ENCODE measurements around the gene EIF4E2.

DNA sequence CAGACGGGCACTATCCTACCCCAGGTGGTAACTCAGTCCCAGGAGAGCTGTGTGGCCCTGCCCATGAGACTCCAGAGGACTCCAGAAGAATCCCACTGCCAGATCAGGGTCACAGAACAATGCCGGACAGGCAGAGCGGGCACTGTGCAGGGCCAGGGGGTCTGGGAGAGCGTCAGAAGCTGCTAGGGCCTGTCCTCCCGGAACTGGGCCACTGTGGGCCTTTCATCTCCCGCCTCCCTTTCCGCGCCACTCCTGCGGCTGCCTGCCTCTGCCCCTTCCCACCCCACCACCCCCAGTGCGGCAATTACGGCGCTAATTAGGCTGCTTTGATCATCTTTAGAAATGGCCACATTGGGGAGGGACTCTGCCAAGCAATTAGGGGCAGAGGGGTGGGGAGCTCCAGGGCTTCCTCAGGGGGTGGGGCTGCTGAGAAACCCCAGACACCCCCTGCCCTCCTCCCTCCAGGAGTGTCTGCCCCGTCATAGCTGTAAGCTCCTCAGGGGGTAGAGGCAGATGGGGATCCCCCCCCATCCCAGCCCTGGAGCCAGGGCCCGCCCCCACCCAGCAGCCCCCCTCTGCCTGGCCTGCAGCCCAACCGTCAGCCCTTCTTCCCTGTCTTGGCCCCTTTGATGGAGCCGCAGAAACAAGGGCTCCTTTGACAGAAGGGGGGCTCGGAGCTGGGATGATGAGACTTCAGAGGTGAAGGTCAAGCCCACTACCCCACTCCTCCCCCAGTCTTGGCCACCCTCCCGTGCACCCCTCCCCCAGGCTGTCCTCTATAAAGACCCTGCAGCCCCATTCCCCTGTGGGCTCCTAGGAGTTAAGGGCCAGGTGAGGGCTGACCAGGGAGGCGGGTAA is 30.7 kb upstream of the EIF4E2 start, which contains the start of gene PRSS56:
- TF ChIP-seq, protein P1, sequence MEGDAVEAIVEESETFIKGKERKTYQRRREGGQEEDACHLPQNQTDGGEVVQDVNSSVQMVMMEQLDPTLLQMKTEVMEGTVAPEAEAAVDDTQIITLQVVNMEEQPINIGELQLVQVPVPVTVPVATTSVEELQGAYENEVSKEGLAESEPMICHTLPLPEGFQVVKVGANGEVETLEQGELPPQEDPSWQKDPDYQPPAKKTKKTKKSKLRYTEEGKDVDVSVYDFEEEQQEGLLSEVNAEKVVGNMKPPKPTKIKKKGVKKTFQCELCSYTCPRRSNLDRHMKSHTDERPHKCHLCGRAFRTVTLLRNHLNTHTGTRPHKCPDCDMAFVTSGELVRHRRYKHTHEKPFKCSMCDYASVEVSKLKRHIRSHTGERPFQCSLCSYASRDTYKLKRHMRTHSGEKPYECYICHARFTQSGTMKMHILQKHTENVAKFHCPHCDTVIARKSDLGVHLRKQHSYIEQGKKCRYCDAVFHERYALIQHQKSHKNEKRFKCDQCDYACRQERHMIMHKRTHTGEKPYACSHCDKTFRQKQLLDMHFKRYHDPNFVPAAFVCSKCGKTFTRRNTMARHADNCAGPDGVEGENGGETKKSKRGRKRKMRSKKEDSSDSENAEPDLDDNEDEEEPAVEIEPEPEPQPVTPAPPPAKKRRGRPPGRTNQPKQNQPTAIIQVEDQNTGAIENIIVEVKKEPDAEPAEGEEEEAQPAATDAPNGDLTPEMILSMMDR (conservative IDR thresholded peaks at IDR 0.05), result no peak
- TF ChIP-seq EZH2 (IDR thresholded peaks at IDR 0.05; ENCODE audit: low read depth), result no peak

Measured in PC-9 (cell line).